ENCODE results near the gene RPAP2. TPM values are rescaled to one million over a fixed set of nuclear protein-coding genes. Genes with fewer than 3 reads are reported as not detected.
"Not testable (repeated sequence)": the region's sequence is repeated elsewhere in the genome, so short reads cannot be mapped to it uniquely, and the experiment has no call there.

The RPAP2 gene
- total and polyA plus RNA-seq, 7 experiments from 2014 or later = 21.3 to 50.7 (median 29.6) TPM

GRCh38 chr1:92374223-92374622 lies 75.4 kb downstream of the RPAP2 start:
- Mint-ChIP-seq H3K4me3 (no peak overlapping the region), H3K27me3 (no peaks in the 10 kb centered on the region), H3K9me3 (peaks cover 0 to 3% (median 0%) of the 10 kb centered on the region in 11 donors), H3K4me1 (peaks cover 0 to 27% (median 9%) of the 10 kb centered on the region in 7 donors), H3K36me3 (peaks cover 0 to 35% (median 27%) of the 10 kb centered on the region in 5 donors), H3K27ac (peak overlapping the region in 1 of 9 donors; percentile 20)
- Histone ChIP-seq H3K27me3 (ENCODE audit: control insufficient read depth in 2 of 2, insufficient read depth in 2 of 2, low read length in 2 of 2) (no peaks in the 10 kb centered on the region), H3K4me3 (ENCODE audit: low read length) (no peak overlapping the region), H3K27ac (ENCODE audit: low read depth, low read length) (no peak overlapping the region), H3K36me3 (ENCODE audit: control insufficient read depth in 2 of 3, insufficient read depth in 3 of 3, low read length in 3 of 3) (no peaks in the 10 kb centered on the region), H3K4me1 (ENCODE audit: control insufficient read depth in 2 of 2, insufficient read depth in 2 of 2, low read length in 2 of 2) (peaks cover 0 to 4% of the 10 kb centered on the region in 2 donors), H3K9me3 (ENCODE audit: control insufficient read depth in 2 of 3, low read length in 3 of 3) (no peaks in the 10 kb centered on the region)
- CTCF ChIA-PET = no interaction called here
- POLR2A ChIA-PET = no interaction called here
- DNase-seq = no peak
- ATAC-seq = no peak
- intact Hi-C loops (cut with micrococcal nuclease) = no loop called here

- ChIA-PET CTCF (no interaction called here), POLR2A (no interaction called here)
- Mint-ChIP-seq H3K9me3 (peaks cover 0 to 10% (median 4%) of the 10 kb centered on the region in 11 donors), H3K4me3 (no peak overlapping the region), H3K36me3 (peaks cover 6 to 35% (median 30%) of the 10 kb centered on the region in 5 donors), H3K4me1 (peaks cover 0 to 33% (median 9%) of the 10 kb centered on the region in 7 donors), H3K27ac (no peak overlapping the region), H3K27me3 (no peaks in the 10 kb centered on the region)
- Histone ChIP-seq H3K4me1 (ENCODE audit: control insufficient read depth in 2 of 2, insufficient read depth in 2 of 2, low read length in 2 of 2) (peaks cover 0 to 4% of the 10 kb centered on the region in 2 donors), H3K36me3 (ENCODE audit: control insufficient read depth in 2 of 3, insufficient read depth in 3 of 3, low read length in 3 of 3) (peaks cover 0 to 8% (median 0%) of the 10 kb centered on the region in 3 experiments), H3K27ac (ENCODE audit: low read depth, low read length) (no peak overlapping the region), H3K4me3 (ENCODE audit: low read length) (no peak overlapping the region), H3K9me3 (ENCODE audit: control insufficient read depth in 2 of 3, low read length in 3 of 3) (no peaks in the 10 kb centered on the region), H3K27me3 (ENCODE audit: control insufficient read depth in 2 of 2, insufficient read depth in 2 of 2, low read length in 2 of 2) (no peaks in the 10 kb centered on the region)
- ATAC-seq (no peak), DNase-seq (no peak)
- intact Hi-C loops (cut with micrococcal nuclease) = no loop called here
These were observed 77.5 kb downstream of the RPAP2 start for GRCh38 chr1:92376345-92376744.

GRCh38 chr1:92377991-92378390 lies 79.1 kb downstream of the RPAP2 start:
- H3K4me1 ChIP-seq (ENCODE audit: control insufficient read depth in 2 of 2, insufficient read depth in 2 of 2, low read length in 2 of 2); POLR2A ChIA-PET; H3K9me3 ChIP-seq (ENCODE audit: control insufficient read depth in 2 of 3, low read length in 3 of 3); H3K4me3 ChIP-seq (ENCODE audit: low read length); CTCF ChIA-PET; DNase-seq; H3K36me3 ChIP-seq (ENCODE audit: control insufficient read depth in 2 of 3, insufficient read depth in 3 of 3, low read length in 3 of 3); H3K27me3 ChIP-seq (ENCODE audit: control insufficient read depth in 2 of 2, insufficient read depth in 2 of 2, low read length in 2 of 2); intact Hi-C loops (cut with micrococcal nuclease); H3K27ac ChIP-seq (ENCODE audit: low read depth, low read length); H3K27ac Mint-ChIP-seq; ATAC-seq; H3K27me3 Mint-ChIP-seq; H3K4me3 Mint-ChIP-seq: not testable (repeated sequence)
- Mint-ChIP-seq H3K36me3 (peaks cover 6 to 39% (median 25%) of the 10 kb centered on the region in 5 donors), H3K9me3 (peaks cover 0 to 10% (median 5%) of the 10 kb centered on the region in 11 donors), H3K4me1 (peaks cover 0 to 27% (median 9%) of the 10 kb centered on the region in 7 donors)

GRCh38 chr1:92380867-92381266 lies 82.0 kb downstream of the RPAP2 start:
- no peak overlapping the region for H3K4me3 Mint-ChIP-seq
- H3K36me3 Mint-ChIP-seq = peaks cover 8 to 42% (median 30%) of the 10 kb centered on the region in 5 donors
- H3K36me3 ChIP-seq (ENCODE audit: control insufficient read depth in 2 of 3, insufficient read depth in 3 of 3, low read length in 3 of 3) = peaks cover 0 to 9% (median 4%) of the 10 kb centered on the region in 3 experiments
- POLR2A ChIA-PET = interaction anchor here (0.7 kb wide), 1 partner anchor 207 kb away, joined by 3 read pairs; no protein-coding TSS in a partner anchor
- no peaks in the 10 kb centered on the region for H3K27me3 ChIP-seq (ENCODE audit: control insufficient read depth in 2 of 2, insufficient read depth in 2 of 2, low read length in 2 of 2)
- peaks cover 0 to 15% (median 6%) of the 10 kb centered on the region in 7 donors for H3K4me1 Mint-ChIP-seq
- no peak overlapping the region for H3K27ac ChIP-seq (ENCODE audit: low read depth, low read length)
- no peaks in the 10 kb centered on the region for H3K9me3 ChIP-seq (ENCODE audit: control insufficient read depth in 2 of 3, low read length in 3 of 3)
- no peak overlapping the region for H3K4me3 ChIP-seq (ENCODE audit: low read length)
- peaks cover 0 to 4% of the 10 kb centered on the region in 2 donors for H3K4me1 ChIP-seq (ENCODE audit: control insufficient read depth in 2 of 2, insufficient read depth in 2 of 2, low read length in 2 of 2)
- H3K9me3 Mint-ChIP-seq = peaks cover 0 to 11% (median 5%) of the 10 kb centered on the region in 11 donors
- no peak for ATAC-seq
- H3K27me3 Mint-ChIP-seq = no peaks in the 10 kb centered on the region
- CTCF ChIA-PET = no interaction called here
- intact Hi-C loops (cut with micrococcal nuclease) = no loop called here
- peak overlapping the region in 1 of 9 donors; percentile 5 for H3K27ac Mint-ChIP-seq
- no peak for DNase-seq

GRCh38 chr1:92393966-92394365 lies 95.1 kb downstream of the RPAP2 start:
- ATAC-seq; H3K9me3 ChIP-seq (ENCODE audit: control insufficient read depth in 2 of 3, low read length in 3 of 3); DNase-seq; H3K4me3 ChIP-seq (ENCODE audit: low read length); H3K36me3 ChIP-seq (ENCODE audit: control insufficient read depth in 2 of 3, insufficient read depth in 3 of 3, low read length in 3 of 3); H3K4me1 ChIP-seq (ENCODE audit: control insufficient read depth in 2 of 2, insufficient read depth in 2 of 2, low read length in 2 of 2); H3K27me3 Mint-ChIP-seq; H3K27ac Mint-ChIP-seq; POLR2A ChIA-PET; H3K27ac ChIP-seq (ENCODE audit: low read depth, low read length); CTCF ChIA-PET; H3K4me1 Mint-ChIP-seq; H3K4me3 Mint-ChIP-seq; intact Hi-C loops (cut with micrococcal nuclease); H3K27me3 ChIP-seq (ENCODE audit: control insufficient read depth in 2 of 2, insufficient read depth in 2 of 2, low read length in 2 of 2): not testable (repeated sequence)
- peaks cover 5 to 44% (median 33%) of the 10 kb centered on the region in 11 donors for H3K9me3 Mint-ChIP-seq
- H3K36me3 Mint-ChIP-seq = peaks cover 8 to 59% (median 17%) of the 10 kb centered on the region in 5 donors

- no peak for DNase-seq
- intact Hi-C loops (cut with micrococcal nuclease) = no loop called here
- no peak for ATAC-seq
- Mint-ChIP-seq H3K36me3 (peaks cover 0 to 34% (median 4%) of the 10 kb centered on the region in 5 donors), H3K4me1 (peaks cover 0 to 6% (median 0%) of the 10 kb centered on the region in 7 donors), H3K9me3 (peaks cover 0 to 25% (median 10%) of the 10 kb centered on the region in 11 donors), H3K27ac (peak overlapping the region in 4 of 9 donors; percentile 13 to 47 (median 45)), H3K4me3 (no peak overlapping the region), H3K27me3 (no peaks in the 10 kb centered on the region)
- Histone ChIP-seq H3K4me3 (ENCODE audit: low read length) (no peak overlapping the region), H3K9me3 (ENCODE audit: control insufficient read depth in 2 of 3, low read length in 3 of 3) (peaks cover 0 to 12% (median 0%) of the 10 kb centered on the region in 3 experiments), H3K36me3 (ENCODE audit: control insufficient read depth in 2 of 3, insufficient read depth in 3 of 3, low read length in 3 of 3) (no peaks in the 10 kb centered on the region), H3K27me3 (ENCODE audit: control insufficient read depth in 2 of 2, insufficient read depth in 2 of 2, low read length in 2 of 2) (no peaks in the 10 kb centered on the region), H3K27ac (ENCODE audit: low read depth, low read length) (no peak overlapping the region), H3K4me1 (ENCODE audit: control insufficient read depth in 2 of 2, insufficient read depth in 2 of 2, low read length in 2 of 2) (no peaks in the 10 kb centered on the region)
- POLR2A ChIA-PET = no interaction called here
- CTCF ChIA-PET = no interaction called here
These were observed 99.7 kb downstream of the RPAP2 start for GRCh38 chr1:92398519-92398918.

GRCh38 chr1:92399076-92399475 lies 100.2 kb downstream of the RPAP2 start:
- Mint-ChIP-seq H3K4me1 (peaks cover 0 to 6% (median 0%) of the 10 kb centered on the region in 7 donors), H3K4me3 (no peak overlapping the region), H3K9me3 (peaks cover 2 to 23% (median 11%) of the 10 kb centered on the region in 11 donors), H3K27me3 (no peaks in the 10 kb centered on the region), H3K36me3 (peaks cover 0 to 32% (median 7%) of the 10 kb centered on the region in 5 donors), H3K27ac (peak overlapping the region in 2 of 9 donors; percentile 13 to 47)
- ChIA-PET CTCF (no interaction called here), POLR2A (interaction anchor here (0.6 to 1.1 kb wide), 2 partner anchors 40 to 87 kb away, joined by 3 read pairs; no protein-coding TSS in a partner anchor)
- Histone ChIP-seq H3K4me3 (ENCODE audit: low read length) (no peak overlapping the region), H3K9me3 (ENCODE audit: control insufficient read depth in 2 of 3, low read length in 3 of 3) (peaks cover 0 to 15% (median 0%) of the 10 kb centered on the region in 3 experiments), H3K27ac (ENCODE audit: low read depth, low read length) (no peak overlapping the region), H3K36me3 (ENCODE audit: control insufficient read depth in 2 of 3, insufficient read depth in 3 of 3, low read length in 3 of 3) (no peaks in the 10 kb centered on the region), H3K4me1 (ENCODE audit: control insufficient read depth in 2 of 2, insufficient read depth in 2 of 2, low read length in 2 of 2) (no peaks in the 10 kb centered on the region), H3K27me3 (ENCODE audit: control insufficient read depth in 2 of 2, insufficient read depth in 2 of 2, low read length in 2 of 2) (no peaks in the 10 kb centered on the region)
- intact Hi-C loops (cut with micrococcal nuclease) = no loop called here
- ATAC-seq (no peak), DNase-seq (no peak)
